Daoy (cell line): Measurements from ENCODE around the gene AIRE. TPM values are rescaled to one million over a fixed set of nuclear protein-coding genes. Genes with fewer than 3 reads are reported as not detected.
"Not testable (repeated sequence)": the region's sequence is repeated elsewhere in the genome, so short reads cannot be mapped to it uniquely, and the experiment has no call there.

Experiments
- DNase-seq: peaks from one replicate; pipeline ENCODE4 v3.0.0-alpha.2; 2015; ENCODE audit warnings: low read depth
- total RNA-seq: library from RNA; depleted of rRNA; stranded (reverse); fragments of >200 nt; shearing (Covaris generic); gene quantifications from 2 replicates; pipeline ENCODE4 v1.2.3, GENCODE V29; 2014

The AIRE gene
- total RNA-seq, 1 experiment from 2014 or later, result not detected

GRCh38 chr21:44291078-44291935 lies 5.6 kb downstream of the AIRE start:
- DNase-seq, result no peak

DNA sequence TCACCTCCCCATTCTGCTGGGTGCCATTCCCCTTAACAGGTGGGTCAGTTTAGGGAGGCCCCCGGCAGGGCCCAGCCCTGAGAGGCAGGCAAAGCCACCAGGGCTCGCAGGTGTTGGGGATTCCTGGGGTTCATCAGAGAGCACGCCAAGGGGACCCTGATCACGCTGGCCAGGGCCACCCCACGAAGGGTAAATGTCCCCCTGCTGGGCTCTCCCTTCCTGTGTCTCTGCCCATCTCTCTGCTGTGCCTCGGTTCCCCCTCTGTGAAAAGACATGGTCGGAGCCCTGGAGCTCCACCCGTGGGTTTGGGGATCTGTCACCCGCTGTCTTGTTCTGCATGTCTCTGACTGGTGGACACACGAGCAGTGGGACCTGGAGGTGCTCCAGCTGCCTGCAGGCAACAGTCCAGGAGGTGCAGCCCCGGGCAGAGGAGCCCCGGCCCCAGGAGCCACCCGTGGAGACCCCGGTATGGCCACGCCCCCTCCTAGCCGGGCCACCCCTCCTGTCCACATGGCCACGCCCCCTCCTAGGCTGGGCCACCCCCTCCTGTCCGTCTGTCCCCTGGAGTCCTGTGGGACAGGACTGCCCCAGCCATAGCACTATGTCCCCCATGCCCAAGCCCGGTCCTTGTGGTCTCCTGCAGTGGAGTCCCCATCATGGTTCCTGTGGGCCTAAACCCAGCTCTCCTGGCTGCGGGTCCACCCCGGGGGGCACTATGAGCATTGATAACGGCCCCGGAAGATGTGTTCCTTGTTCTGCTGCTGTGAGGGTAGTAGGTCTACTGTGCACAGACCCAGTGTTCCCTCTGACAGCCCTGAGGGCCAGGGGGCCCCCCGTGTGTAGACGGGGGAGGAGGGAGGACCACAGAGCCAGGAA lies 6.5 kb downstream of the AIRE start:
- DNase-seq, result no peak

- DNase-seq, result no peak
Observed at GRCh38 chr21:44292812-44293195, 7.1 kb downstream of the AIRE start.

GRCh38 chr21:44293551-44294231 lies 8.0 kb downstream of the AIRE start:
- DNase-seq, result no peak

DNA sequence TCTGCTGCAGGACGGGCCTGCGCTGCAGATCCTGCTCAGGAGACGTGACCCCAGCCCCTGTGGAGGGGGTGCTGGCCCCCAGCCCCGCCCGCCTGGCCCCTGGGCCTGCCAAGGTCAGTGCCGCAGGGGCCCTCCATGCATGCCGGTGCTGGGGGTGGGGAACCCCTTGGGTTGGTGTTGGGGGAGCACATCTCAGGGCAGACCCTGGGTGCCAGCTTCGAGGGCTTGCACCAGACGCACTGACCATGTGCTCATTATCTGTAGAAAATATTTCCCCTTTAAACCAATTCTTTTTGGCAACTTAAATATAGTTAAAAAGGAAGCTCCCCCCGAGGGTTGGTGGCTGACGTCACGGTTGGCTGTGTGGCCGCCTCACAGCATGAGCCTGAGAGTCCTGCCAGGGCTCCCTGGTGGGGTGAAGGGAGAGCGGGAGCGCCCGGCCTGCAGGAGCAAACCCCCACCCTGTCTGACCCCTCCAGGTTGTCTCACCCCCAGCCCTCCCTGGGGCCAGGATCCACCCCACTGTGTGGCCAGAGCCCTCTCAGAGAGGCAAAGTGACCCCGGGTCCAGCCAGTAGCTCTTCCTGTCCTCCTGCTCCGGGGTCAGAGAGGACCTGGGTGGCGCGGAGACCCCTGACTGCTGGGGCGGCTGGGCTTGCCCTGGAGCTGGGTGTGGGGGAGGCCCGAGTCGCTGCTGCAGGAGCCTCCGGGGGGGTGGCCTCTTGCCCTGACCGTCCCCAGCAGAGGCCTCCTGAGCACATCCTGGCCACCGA lies 8.9 kb downstream of the AIRE start:
- peak; percentile 71 for DNase-seq

DNA sequence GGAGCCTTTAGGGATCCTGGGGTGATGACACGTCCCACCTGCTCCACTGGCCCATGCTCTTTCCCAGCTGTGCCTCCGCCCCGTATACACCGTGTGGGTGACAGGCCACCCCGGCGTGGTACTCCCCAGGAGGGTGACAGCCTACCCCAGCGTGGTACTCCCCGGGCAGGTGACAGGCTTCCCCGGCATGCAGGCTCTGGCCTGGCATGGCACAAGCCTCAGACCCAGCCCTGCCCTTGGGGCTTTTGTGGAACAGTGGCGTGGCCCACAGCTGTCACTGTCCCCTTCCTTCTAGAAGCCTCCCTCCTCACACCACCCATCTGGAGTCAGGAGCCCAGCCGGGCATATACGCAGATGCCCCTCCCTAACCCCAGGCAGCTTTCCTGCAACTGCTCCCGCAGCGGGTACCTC lies 9.5 kb downstream of the AIRE start:
- no peak for DNase-seq

- DNase-seq, result no peak
Observed at GRCh38 chr21:44295646-44296045, 10.0 kb downstream of the AIRE start.

- DNase-seq, result no peak
Observed at GRCh38 chr21:44296103-44296519, 10.4 kb downstream of the AIRE start.

GRCh38 chr21:44296916-44297315 lies 11.2 kb downstream of the AIRE start:
- DNase-seq, result no peak

DNA sequence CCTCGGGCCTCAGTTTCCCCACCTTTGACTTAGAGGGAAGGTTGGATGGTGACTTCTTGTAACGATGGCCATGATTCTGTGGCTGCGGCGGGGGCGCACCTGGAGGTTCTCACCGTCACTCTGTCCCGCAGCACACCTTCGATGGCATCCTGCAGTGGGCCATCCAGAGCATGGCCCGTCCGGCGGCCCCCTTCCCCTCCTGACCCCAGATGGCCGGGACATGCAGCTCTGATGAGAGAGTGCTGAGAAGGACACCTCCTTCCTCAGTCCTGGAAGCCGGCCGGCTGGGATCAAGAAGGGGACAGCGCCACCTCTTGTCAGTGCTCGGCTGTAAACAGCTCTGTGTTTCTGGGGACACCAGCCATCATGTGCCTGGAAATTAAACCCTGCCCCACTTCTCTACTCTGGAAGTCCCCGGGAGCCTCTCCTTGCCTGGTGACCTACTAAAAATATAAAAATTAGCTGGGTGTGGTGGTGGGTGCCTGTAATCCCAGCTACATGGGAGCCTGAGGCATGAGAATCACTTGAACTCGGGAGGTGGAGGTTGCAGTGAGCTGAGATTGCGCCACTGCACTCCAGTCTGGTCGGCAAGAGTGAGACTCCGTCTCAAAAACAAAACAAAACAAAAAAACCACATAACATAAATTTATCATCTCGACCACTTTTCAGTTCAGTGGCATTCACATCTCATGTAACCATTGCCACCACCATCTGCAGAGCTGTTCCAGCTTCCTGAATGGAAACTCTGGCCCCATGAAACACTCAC lies 12.0 kb downstream of the AIRE start:
- peak; percentile 90 for DNase-seq

GRCh38 chr21:44298301-44298700 lies 12.6 kb downstream of the AIRE start:
- DNase-seq, result no peak

DNA sequence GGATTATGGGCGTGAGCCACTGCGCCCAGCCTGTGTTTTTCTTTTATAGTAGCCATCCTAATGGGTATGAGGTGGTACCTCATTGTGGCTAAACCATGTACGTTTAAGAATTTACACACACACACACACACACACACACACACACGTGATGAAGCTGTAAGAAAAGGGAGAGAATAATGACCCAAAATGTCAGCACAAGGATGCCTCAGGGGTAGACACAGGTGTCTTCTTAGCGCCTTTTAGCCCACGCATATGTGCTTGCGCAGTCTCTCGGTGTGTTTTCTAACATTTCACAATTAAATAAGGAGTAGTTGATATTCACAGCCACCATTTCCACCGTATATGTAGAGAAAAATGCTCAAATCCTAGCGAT lies 13.4 kb downstream of the AIRE start:
- no peak for DNase-seq

DNA sequence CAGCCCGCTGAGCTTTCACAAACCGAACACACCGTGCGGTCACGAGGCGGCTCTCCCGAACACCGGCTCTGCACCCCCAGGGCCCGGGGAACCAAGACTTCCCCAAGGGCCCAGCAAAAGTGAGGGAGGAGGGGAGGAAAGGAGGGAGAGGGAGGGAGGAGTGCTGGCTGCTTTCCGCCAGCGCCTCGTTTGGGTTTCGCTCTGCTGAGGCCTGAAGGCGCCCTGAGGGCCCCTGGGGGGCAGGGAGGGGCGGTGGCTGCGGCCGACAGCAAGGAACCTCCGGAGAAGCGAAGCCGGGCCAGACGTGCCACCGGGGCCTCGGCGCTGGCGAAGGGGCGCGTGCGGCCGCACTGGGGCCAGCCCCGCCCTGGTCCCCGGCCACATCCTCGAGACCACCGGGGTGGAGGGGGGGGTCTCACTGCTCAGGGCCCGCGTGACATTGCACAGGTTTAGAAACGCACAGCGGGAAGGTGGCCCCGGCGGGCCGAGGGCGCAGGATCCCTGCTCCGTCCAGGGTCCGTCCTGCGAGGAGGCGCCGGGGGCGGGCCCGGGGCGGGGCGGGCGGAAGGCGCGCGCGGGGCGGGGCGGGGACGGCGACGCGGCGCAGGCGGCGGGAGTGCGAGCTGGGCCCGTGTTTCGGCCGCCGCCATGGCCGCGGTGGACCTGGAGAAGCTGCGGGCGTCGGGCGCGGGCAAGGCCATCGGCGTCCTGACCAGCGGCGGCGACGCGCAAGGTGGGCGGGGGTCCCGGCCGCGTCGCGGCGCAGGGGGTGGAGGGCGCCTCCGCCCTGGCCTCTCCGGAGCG lies 14.0 kb downstream of the AIRE start, which contains the start of gene PFKL:
PFKL (plus strand) TSS at position 596 of the 804 bp plus-strand sequence; CDS start at position 649, 53 bp downstream.
- peak; percentile 78 for DNase-seq

- peak; percentile 74 for DNase-seq
Observed at GRCh38 chr21:44300262-44300959, 14.7 kb downstream of the AIRE start.

DNA sequence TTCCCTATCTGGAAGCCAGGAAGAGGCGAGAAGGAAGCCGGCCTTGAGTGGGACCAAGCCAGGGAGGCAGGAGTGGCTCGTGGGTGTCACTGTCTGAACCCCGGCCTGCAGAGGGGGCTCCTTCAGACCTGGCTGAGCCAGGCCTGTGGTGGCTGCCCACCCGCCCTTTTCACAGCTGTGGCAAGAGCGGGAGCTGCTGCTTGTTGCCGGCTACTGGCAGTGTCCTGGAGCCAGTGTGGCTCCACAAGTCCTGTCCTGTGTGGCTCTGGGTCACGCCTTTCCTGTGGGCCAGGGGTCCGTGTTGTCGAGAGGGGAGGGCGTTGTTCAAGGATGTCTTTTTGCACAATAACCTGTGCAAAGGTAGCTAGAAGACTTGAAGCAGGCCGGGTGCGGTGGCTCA lies 15.5 kb downstream of the AIRE start:
- no peak for DNase-seq

DNA sequence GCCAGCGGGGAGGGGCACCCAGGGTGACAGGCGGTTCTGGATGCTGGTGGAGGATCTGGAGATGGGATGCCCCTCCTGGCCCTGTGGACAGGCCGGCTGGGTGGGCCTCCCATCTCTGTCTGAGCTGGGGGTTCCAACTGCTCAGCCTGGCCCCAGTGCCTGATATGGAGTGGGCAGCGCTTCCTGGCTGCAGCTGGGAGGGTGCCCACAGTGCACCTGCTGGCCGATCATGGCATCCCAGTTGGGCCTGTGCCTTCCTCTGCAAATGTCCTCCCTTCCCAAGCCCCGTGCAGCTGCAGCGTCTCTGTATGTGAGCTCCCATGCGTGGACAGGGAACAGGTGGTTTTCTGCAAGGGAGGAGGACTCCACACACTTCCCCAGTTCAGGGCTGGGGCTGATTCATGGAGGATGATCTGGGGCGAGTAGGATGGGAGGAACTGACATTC lies 16.3 kb downstream of the AIRE start:
- no peak for DNase-seq

DNA sequence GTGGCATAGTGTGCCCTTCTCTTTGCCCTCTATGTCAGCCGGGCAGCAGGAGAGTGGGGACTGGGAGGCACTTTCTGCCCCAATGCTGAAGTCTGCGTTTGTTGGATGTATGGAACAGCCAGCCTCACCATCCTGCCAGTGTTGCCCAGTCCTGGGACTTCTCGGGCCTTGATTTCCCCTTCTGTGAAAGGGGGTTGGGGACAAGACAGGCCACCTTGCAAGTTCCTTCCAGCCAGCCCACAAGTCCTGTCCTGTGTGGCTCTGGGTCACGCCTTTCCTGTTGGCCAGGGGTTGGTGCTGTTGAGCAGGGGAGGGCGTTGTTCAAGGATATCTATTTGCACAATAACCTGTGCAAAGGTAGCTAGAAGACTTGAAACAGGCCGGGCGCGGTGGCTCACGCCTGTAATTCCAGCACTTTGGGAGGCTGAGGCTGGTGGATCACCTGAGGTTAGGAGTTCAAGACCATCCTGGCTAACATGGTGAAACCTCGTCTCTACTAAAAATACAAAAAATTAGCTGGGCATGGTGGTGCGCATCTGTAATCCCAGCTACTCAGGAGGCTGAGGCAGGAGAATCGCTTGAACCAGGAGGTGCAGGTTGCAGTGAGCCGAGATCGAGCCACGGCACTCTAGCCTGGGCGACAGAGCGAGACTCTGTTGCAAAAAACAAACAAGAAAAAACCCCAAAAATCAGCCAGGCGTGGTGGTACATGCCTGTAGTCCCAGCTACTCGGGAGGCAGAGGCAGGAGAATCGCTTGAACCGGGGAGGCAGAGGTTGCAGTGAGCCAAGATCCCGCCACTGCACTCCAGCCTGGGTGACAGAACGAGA lies 17.1 kb downstream of the AIRE start:
- not testable (repeated sequence) for DNase-seq

DNA sequence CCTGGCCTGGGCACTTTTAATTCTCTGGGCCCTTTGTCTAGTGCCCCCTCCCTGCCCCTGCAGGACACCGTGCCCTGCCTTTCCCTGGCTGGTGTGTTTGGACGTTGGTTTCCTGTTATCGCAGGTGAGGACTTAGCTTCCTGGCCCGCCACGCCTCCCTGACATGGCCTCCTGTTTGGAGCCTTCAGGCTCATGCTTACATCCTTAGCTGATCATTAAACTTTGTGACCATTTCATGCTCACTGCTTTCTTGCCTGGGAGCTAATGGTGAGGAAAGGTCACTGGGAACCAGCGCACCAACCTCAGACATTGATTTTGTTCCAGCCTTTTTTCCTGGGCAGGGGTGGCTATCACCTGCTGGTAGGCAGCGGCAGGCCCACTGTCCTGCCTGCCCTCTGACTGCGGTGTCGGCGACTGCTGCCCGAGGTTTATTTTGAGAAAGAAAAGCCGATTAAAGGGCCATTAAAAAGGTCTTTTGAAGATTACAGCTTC lies 17.9 kb downstream of the AIRE start:
- DNase-seq, result no peak
